Endothelial cell of umbilical vein (primary cell): ENCODE results near the gene MRPL41. TPM values are rescaled to one million over a fixed set of nuclear protein-coding genes. Genes with fewer than 3 reads are reported as not detected.

ENCODE experiments used
- BruUV-seq: library from RNA; stranded (reverse); fragments of 400-500 nt; replicated peaks from 2 replicates; lab custom pipeline; 2021; lab: Mats Ljungman, UMichigan
- CTCF ChIA-PET: fragments of 300-600, 350-600 bp; sonication (Branson Sonifier 250); formaldehyde crosslinking; loops from one replicate; lab custom pipeline; 2021; ENCODE audit warnings: antibody characterized with exemption, inconsistent platforms; lab: Charles Lee
- POLR2A ChIA-PET: fragments of 300-600, 350-600 bp; sonication (Branson Sonifier 250); formaldehyde crosslinking; loops from one replicate; lab custom pipeline; 2021; ENCODE audit warnings: antibody characterized with exemption, inconsistent platforms; lab: Charles Lee
- DNase-seq: peaks from one replicate; pipeline ENCODE4 v3.0.0-alpha.2; 2011; ENCODE audit warnings: low read depth, low spot score
- FAIRE-seq: peaks from 2 replicates; lab custom pipeline; 2011; peaks lifted over from hg19 to GRCh38; lab: Jason Lieb, UNC
- H2AFZ ChIP-seq: 2 replicates; pipeline ENCODE4 v1.6.0; 2012; ENCODE audit warnings: low read depth, low read length, control low read depth, inconsistent platforms
- H3K27ac ChIP-seq: 2 replicates; pipeline ENCODE4 v1.5.1; 2011; ENCODE audit warnings: low read depth, mild to moderate bottlenecking, control low read depth, low read length, moderate library complexity; ENCODE audit not compliant: insufficient read depth
- H3K27me3 ChIP-seq, 2 experiments: 2 replicates each; pipeline versions ENCODE4 v1.6.0 to v1.6.1; 2011; ENCODE audit warnings: low read length in 2 of 2, mixed read lengths in 1 of 2; ENCODE audit not compliant: control insufficient read depth in 2 of 2, insufficient read depth in 2 of 2
- H3K36me3 ChIP-seq, 2 experiments: 2 replicates in 1 of 2; 3 replicates in 1 of 2; pipeline ENCODE4 v1.5.1; 2011; ENCODE audit warnings: low read length in 2 of 2, mild to moderate bottlenecking in 1 of 2, moderate library complexity in 1 of 2; ENCODE audit not compliant: control insufficient read depth in 2 of 2, insufficient read depth in 2 of 2; ENCODE audit errors: extremely low read depth in 1 of 2
- H3K4me1 ChIP-seq: 3 replicates; pipeline ENCODE4 v1.5.1; 2011; ENCODE audit warnings: mild to moderate bottlenecking, low read length; ENCODE audit not compliant: control insufficient read depth, insufficient read depth; ENCODE audit errors: extremely low read depth
- H3K4me2 ChIP-seq: 2 replicates; pipeline ENCODE4 v1.6.1; 2011; ENCODE audit warnings: low read length, control low read depth, mixed read lengths; ENCODE audit not compliant: insufficient read depth
- H3K4me3 ChIP-seq, 3 experiments: fragments of 200-600 bp in 1 of 3; sonication (generic), shearing (Covaris generic) in 1 of 3; replicated peaks in 1 of 3; 2 replicates each; pipeline ENCODE4 v1.5.1; 2011 to 2016; ENCODE audit warnings: control low read depth in 3 of 3, low read length in 3 of 3, mild to moderate bottlenecking in 2 of 3, inconsistent platforms in 1 of 3, low read depth in 1 of 3, moderate library complexity in 1 of 3; ENCODE audit not compliant: insufficient read depth in 1 of 3
- H3K79me2 ChIP-seq: 2 replicates; pipeline ENCODE4 v1.6.0; 2012; ENCODE audit warnings: low read length, inconsistent platforms; ENCODE audit not compliant: control insufficient read depth, insufficient read depth
- H3K9ac ChIP-seq: replicated peaks from 2 replicates; pipeline ENCODE3; 2011; ENCODE audit warnings: low read length, control low read depth; ENCODE audit not compliant: insufficient read depth; ENCODE audit errors: extremely low read depth
- H3K9me1 ChIP-seq: replicated peaks from 3 replicates; pipeline ENCODE4 v1.6.0; 2011; ENCODE audit warnings: mild to moderate bottlenecking, low read length; ENCODE audit not compliant: control insufficient read depth, insufficient read depth; ENCODE audit errors: extremely low read depth
- H3K9me3 ChIP-seq: replicated peaks from 2 replicates; pipeline ENCODE4 v1.5.1; 2012; ENCODE audit warnings: low read length, inconsistent platforms; ENCODE audit not compliant: control insufficient read depth, insufficient read depth
- H4K20me1 ChIP-seq: replicated peaks from 2 replicates; pipeline ENCODE3; 2011; ENCODE audit warnings: mild to moderate bottlenecking, low read length; ENCODE audit not compliant: control insufficient read depth, insufficient read depth; ENCODE audit errors: extremely low read depth
- EZH2 ChIP-seq: IDR thresholded peaks from 2 replicates; pipeline ENCODE4 v1.6.1; 2012; ENCODE audit warnings: borderline replicate concordance, low read depth, mild to moderate bottlenecking, moderate library complexity, low read length, inconsistent platforms; ENCODE audit not compliant: severe bottlenecking
- FOS ChIP-seq: IDR thresholded peaks from 2 replicates; pipeline ENCODE4 v1.6.1; 2011; ENCODE audit warnings: mild to moderate bottlenecking, low read length, moderate library complexity, borderline replicate concordance; ENCODE audit not compliant: insufficient read depth
- GATA2 ChIP-seq: IDR thresholded peaks from 2 replicates; pipeline ENCODE4 v1.7.0; 2011; ENCODE audit warnings: low read depth, mild to moderate bottlenecking, moderate library complexity, mixed read lengths, low read length; ENCODE audit not compliant: insufficient read length, insufficient read depth
- JUN ChIP-seq: IDR thresholded peaks from 2 replicates; pipeline ENCODE4 v1.6.1; 2011; ENCODE audit warnings: borderline replicate concordance, low read depth; ENCODE audit not compliant: insufficient read length, insufficient read depth
- MAX ChIP-seq: IDR thresholded peaks from 2 replicates; pipeline ENCODE4 v1.6.1; 2011; ENCODE audit not compliant: insufficient read depth, insufficient read length
- MYC ChIP-seq: IDR thresholded peaks from one replicate; pipeline ENCODE4 v1.6.1; 2011; ENCODE audit warnings: mild to moderate bottlenecking, low read depth, low read length
- POLR2A ChIP-seq: IDR thresholded peaks from 2 replicates; pipeline ENCODE4 v1.6.1; 2012; ENCODE audit warnings: low read depth, mild to moderate bottlenecking, control low read depth, low read length
- POLR2AphosphoS5 ChIP-seq: IDR thresholded peaks from 2 replicates; pipeline ENCODE4 v1.6.1; 2012; ENCODE audit warnings: low read depth, mild to moderate bottlenecking, control low read depth, low read length, moderate library complexity; ENCODE audit not compliant: insufficient read depth
- dilution Hi-C: fragments of 300-500 bp; cut with MboI; formaldehyde crosslinking; loops from one replicate; pipeline ENCODE4 v1.15.0; 2019; ENCODE audit warnings: low sequenced_read_pairs; ENCODE audit not compliant: extremely low pct_ligation_motif_present
- intact Hi-C: fragments of 100-400 bp; cut with micrococcal nuclease; formaldehyde crosslinking; loops from one replicate; pipeline ENCODE4 v1.10.0; 2022
- polyA plus RNA-seq, 4 experiments: library from polyadenylated mRNA; depleted of rRNA in 3 of 4; stranded (reverse) in 3 of 4; unstranded in 1 of 4; fragments of >200 nt; gene quantifications; 2 replicates each; pipeline versions ENCODE4 v1.2.1 to v1.2.3, GENCODE V29; 2011 to 2012; ENCODE audit warnings: missing spikeins in 1 of 4
- total RNA-seq: library from RNA; stranded (reverse); gene quantifications from 2 replicates; pipeline ENCODE4 v1.2.3, GENCODE V29; 2021
- TF ChIP-seq, protein P1 (sequence below), 2 donors: IDR thresholded peaks; 1 replicate in 1 of 2; 2 replicates in 1 of 2; pipeline ENCODE4 v1.5.1; 2011; ENCODE audit warnings: low read length in 2 of 2, mild to moderate bottlenecking in 2 of 2, moderate library complexity in 2 of 2, control low read depth in 1 of 2, inconsistent platforms in 1 of 2, low read depth in 1 of 2; ENCODE audit not compliant: insufficient read depth in 1 of 2; ENCODE audit errors: extremely low read depth in 1 of 2

MRPL41 gene
- total and polyA plus RNA-seq, 2 donors (not counting 3 experiments of a cell fraction or from before 2014, with no cell fraction given), result 50.4 to 50.7 TPM

GRCh38 chr9:137581361-137582285, 29.9 kb downstream of the MRPL41 start:
- Histone ChIP-seq H3K9me3 (no peaks in the 10 kb centered on the region), H3K4me2 (no peak overlapping the region), H3K9me1 (no peaks in the 10 kb centered on the region), H3K36me3 (peaks cover 0 to 29% of the 10 kb centered on the region in 2 experiments), H4K20me1 (no peaks in the 10 kb centered on the region), H3K27me3 (no peaks in the 10 kb centered on the region), H3K4me3 (no peak overlapping the region), H3K4me1 (peaks cover 12% of the 10 kb centered on the region), H3K27ac (no peak overlapping the region), H3K79me2 (peaks cover 18% of the 10 kb centered on the region), H2AFZ (no peak overlapping the region), H3K9ac (no peak overlapping the region)
- intact Hi-C loops (no loop called here), dilution Hi-C loops (no loop called here)
- ChIA-PET POLR2A (no interaction called here), CTCF (interaction anchor here (1.0 to 1.4 kb wide), 3 partner anchors 22 to 113 kb away, joined by 3 to 5 read pairs (median 4); no protein-coding TSS in a partner anchor)
- DNase-seq, result no peak
- no TSS peak for BruUV-seq
- no peak for TF ChIP-seq JUN
- TF ChIP-seq, protein P1, sequence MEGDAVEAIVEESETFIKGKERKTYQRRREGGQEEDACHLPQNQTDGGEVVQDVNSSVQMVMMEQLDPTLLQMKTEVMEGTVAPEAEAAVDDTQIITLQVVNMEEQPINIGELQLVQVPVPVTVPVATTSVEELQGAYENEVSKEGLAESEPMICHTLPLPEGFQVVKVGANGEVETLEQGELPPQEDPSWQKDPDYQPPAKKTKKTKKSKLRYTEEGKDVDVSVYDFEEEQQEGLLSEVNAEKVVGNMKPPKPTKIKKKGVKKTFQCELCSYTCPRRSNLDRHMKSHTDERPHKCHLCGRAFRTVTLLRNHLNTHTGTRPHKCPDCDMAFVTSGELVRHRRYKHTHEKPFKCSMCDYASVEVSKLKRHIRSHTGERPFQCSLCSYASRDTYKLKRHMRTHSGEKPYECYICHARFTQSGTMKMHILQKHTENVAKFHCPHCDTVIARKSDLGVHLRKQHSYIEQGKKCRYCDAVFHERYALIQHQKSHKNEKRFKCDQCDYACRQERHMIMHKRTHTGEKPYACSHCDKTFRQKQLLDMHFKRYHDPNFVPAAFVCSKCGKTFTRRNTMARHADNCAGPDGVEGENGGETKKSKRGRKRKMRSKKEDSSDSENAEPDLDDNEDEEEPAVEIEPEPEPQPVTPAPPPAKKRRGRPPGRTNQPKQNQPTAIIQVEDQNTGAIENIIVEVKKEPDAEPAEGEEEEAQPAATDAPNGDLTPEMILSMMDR (IDR thresholded peaks at IDR 0.05; ENCODE audit: extremely low read depth in 1 of 2, insufficient read depth in 1 of 2, low read depth in 1 of 2, low read length in 2 of 2), result no peak
- no peak for TF ChIP-seq FOS
- no peak for TF ChIP-seq MAX
- TF ChIP-seq GATA2, result no peak
- TF ChIP-seq MYC, result no peak
- TF ChIP-seq POLR2A, result no peak
- TF ChIP-seq POLR2AphosphoS5, result no peak
- TF ChIP-seq EZH2, result no peak
- no peak for FAIRE-seq
